Lung (tissue), 12 donors: Measurements from ENCODE around the gene TTLL8. TPM values are rescaled to one million over a fixed set of nuclear protein-coding genes. Genes with fewer than 3 reads are reported as not detected.

ENCODE experiments used
- ATAC-seq: fragments of 200-7000 bp; cut with Tn5 transposase; one replicate; pipeline ENCODE4 v1.9.1; 2020; ENCODE audit warnings: moderate number of reproducible peaks; ENCODE audit not compliant: insufficient read depth, low FRiP score
- DNase-seq, 3 donors: peaks; one replicate each; pipeline ENCODE4 v3.0.0-alpha.2; 2013 to 2017
- H3K27ac ChIP-seq, 2 donors: one replicate each; pipeline ENCODE4 v1.5.1; 2013; ENCODE audit warnings: mild to moderate bottlenecking in 2 of 2, moderate library complexity in 2 of 2, control low read depth in 1 of 2, inconsistent platforms in 1 of 2, low read depth in 1 of 2, low read length in 1 of 2
- H3K27me3 ChIP-seq, 3 donors: one replicate each; pipeline ENCODE4 v1.5.1; 2013; ENCODE audit warnings: low read length in 2 of 3; ENCODE audit not compliant: control insufficient read depth in 3 of 3, insufficient read depth in 3 of 3
- H3K36me3 ChIP-seq, 4 donors: one replicate each; pipeline ENCODE4 v1.5.1; 2013; ENCODE audit warnings: low read length in 4 of 4, mild to moderate bottlenecking in 1 of 4, moderate library complexity in 1 of 4; ENCODE audit not compliant: control insufficient read depth in 4 of 4, insufficient read depth in 4 of 4
- H3K4me1 ChIP-seq, 5 donors: one replicate each; pipeline ENCODE4 v1.5.1; 2013; ENCODE audit warnings: low read length in 5 of 5, mild to moderate bottlenecking in 2 of 5, moderate library complexity in 1 of 5; ENCODE audit not compliant: control insufficient read depth in 5 of 5, insufficient read depth in 5 of 5
- H3K4me3 ChIP-seq: one replicate; pipeline ENCODE4 v1.5.1; 2013; ENCODE audit warnings: mild to moderate bottlenecking, control low read depth, moderate library complexity
- H3K9ac ChIP-seq, 2 donors: one replicate each; pipeline ENCODE4 v1.5.1; 2013; ENCODE audit warnings: low read length in 2 of 2, control low read depth in 1 of 2; ENCODE audit not compliant: insufficient read depth in 1 of 2
- H3K9me3 ChIP-seq, 4 donors: one replicate each; pipeline ENCODE4 v1.5.1; 2013; ENCODE audit warnings: low read length in 3 of 4, mild to moderate bottlenecking in 1 of 4, moderate library complexity in 1 of 4; ENCODE audit not compliant: control insufficient read depth in 4 of 4, insufficient read depth in 3 of 4
- CTCF ChIP-seq: IDR thresholded peaks from 2 replicates; pipeline ENCODE4 v1.5.1; 2012; ENCODE audit warnings: mild to moderate bottlenecking; ENCODE audit errors: control extremely low read depth, extremely low read depth
- WGBS, 2 donors: extraction: QIAGEN DNeasy Blood & Tissue Kit; methylation state at CpG; one replicate each; pipeline ENCODE4 v1.1.7; 2013; 5-methylcytosine and 5-hydroxymethylcytosine counted together
- polyA plus RNA-seq, 2 donors: library from polyadenylated mRNA; stranded (reverse); fragments of 200-250 nt; gene quantifications; one replicate each; pipeline ENCODE4 v1.2.1, GENCODE V29; 2013
- total RNA-seq, 2 donors: library from RNA; depleted of rRNA in 1 of 2; stranded (reverse); fragments of >200 nt in 1 of 2; gene quantifications; one replicate each; pipeline ENCODE4 v1.2.1, GENCODE V29; 2014 to 2021
- donor health status: control.
- donor health status: control.
- donor health status: Bipolar disorder and iron deficiency.
- donor health status: healthy.
- donor health status: DM: yes; HTN: yes; CAD: no.

The TTLL8 gene
- total and polyA plus RNA-seq, 4 donors, result not detected

- H3K9me3 ChIP-seq, result peaks cover 0 to 4% (median under 1%) of the 10 kb centered on the region in 4 donors
- no peak for TF ChIP-seq CTCF
- no peak overlapping the region for H3K9ac ChIP-seq
- no peak overlapping the region for H3K27ac ChIP-seq
- DNase-seq (no peak), ATAC-seq (no peak)
- whole genome bisulfite sequencing, 2 donors, result 84 to 95% methylated on average over 14 of the region's 14 CpGs
- peaks cover 0 to 21% (median 8%) of the 10 kb centered on the region in 3 donors for H3K27me3 ChIP-seq
- H3K36me3 ChIP-seq, result no peaks in the 10 kb centered on the region
- H3K4me1 ChIP-seq, result peaks cover 0 to 7% (median 0%) of the 10 kb centered on the region in 5 donors
- H3K4me3 ChIP-seq, result no peak overlapping the region
Observed at GRCh38 chr22:49977578-49977977, 80.5 kb downstream of the TTLL8 start.

- no peak for DNase-seq
- 66 to 70% methylated on average over 15 of the region's 15 CpGs for WGBS, 2 donors
- no peak for ATAC-seq
Observed at GRCh38 chr22:49976439-49977175, 81.5 kb downstream of the TTLL8 start.

GRCh38 chr22:49975543-49976389, 82.3 kb downstream of the TTLL8 start:
- no peak overlapping the region for H3K4me3 ChIP-seq
- H3K36me3 ChIP-seq, result no peaks in the 10 kb centered on the region
- ATAC-seq (no peak), DNase-seq (peak in 1 of 3 donors; percentile 9)
- H3K27me3 ChIP-seq, result peaks cover 0 to 18% (median 14%) of the 10 kb centered on the region in 3 donors
- TF ChIP-seq CTCF, result no peak
- 23 to 35% methylated on average over 16 to 17 of the region's 17 CpGs for WGBS, 2 donors
- peaks cover 0 to 4% (median under 1%) of the 10 kb centered on the region in 4 donors for H3K9me3 ChIP-seq
- peak overlapping the region in 1 of 2 donors; percentile 2 for H3K27ac ChIP-seq
- peaks cover 0 to 17% (median 3%) of the 10 kb centered on the region in 5 donors for H3K4me1 ChIP-seq
- H3K9ac ChIP-seq, result peak overlapping the region in 1 of 2 donors; percentile 28

More at GRCh38 chr22:49976439-49977175, 81.5 kb downstream of the TTLL8 start:
- no peak for TF ChIP-seq CTCF
- H3K27me3 ChIP-seq, result peaks cover 0 to 18% (median 9%) of the 10 kb centered on the region in 3 donors
- H3K4me3 ChIP-seq, result no peak overlapping the region
- no peaks in the 10 kb centered on the region for H3K36me3 ChIP-seq
- H3K9ac ChIP-seq, result no peak overlapping the region
- peaks cover 0 to 15% (median 0%) of the 10 kb centered on the region in 5 donors for H3K4me1 ChIP-seq
- no peak overlapping the region for H3K27ac ChIP-seq
- H3K9me3 ChIP-seq, result peaks cover 0 to 4% (median under 1%) of the 10 kb centered on the region in 4 donors
